A673 (cell line): ENCODE data around the gene EIF3D.

Experiments used
- CTCF ChIP-seq: fragments of 300-800, 200-600 bp; sonication (generic); conservative IDR thresholded peaks from 2 replicates; pipeline ENCODE4 v1.5.1; 2017; ENCODE audit warnings: low read depth, mild to moderate bottlenecking, antibody characterized with exemption, low read length, moderate library complexity, mixed read lengths
- EZH2 ChIP-seq: fragments of 200-600 bp; sonication (generic); IDR thresholded peaks from 2 replicates; pipeline ENCODE4 v1.6.1; 2017; ENCODE audit warnings: borderline replicate concordance, low read depth, mild to moderate bottlenecking, mixed read lengths, antibody characterized with exemption, low read length; ENCODE audit not compliant: poor library complexity, severe bottlenecking

- no peak for TF ChIP-seq CTCF
- no peak for TF ChIP-seq EZH2
These were observed 44.9 kb upstream of the EIF3D start for GRCh38 chr22:36573815-36574363.
